ENCODE data around the gene NAXE. TPM values are rescaled to one million over a fixed set of nuclear protein-coding genes. Genes with fewer than 3 reads are reported as not detected.

Gene NAXE
- total and polyA plus RNA-seq, 2 of the 13 experiments (the other 11 are each of a cell fraction or from before 2014, with no cell fraction given), result 39.4 to 59.4 TPM

DNA sequence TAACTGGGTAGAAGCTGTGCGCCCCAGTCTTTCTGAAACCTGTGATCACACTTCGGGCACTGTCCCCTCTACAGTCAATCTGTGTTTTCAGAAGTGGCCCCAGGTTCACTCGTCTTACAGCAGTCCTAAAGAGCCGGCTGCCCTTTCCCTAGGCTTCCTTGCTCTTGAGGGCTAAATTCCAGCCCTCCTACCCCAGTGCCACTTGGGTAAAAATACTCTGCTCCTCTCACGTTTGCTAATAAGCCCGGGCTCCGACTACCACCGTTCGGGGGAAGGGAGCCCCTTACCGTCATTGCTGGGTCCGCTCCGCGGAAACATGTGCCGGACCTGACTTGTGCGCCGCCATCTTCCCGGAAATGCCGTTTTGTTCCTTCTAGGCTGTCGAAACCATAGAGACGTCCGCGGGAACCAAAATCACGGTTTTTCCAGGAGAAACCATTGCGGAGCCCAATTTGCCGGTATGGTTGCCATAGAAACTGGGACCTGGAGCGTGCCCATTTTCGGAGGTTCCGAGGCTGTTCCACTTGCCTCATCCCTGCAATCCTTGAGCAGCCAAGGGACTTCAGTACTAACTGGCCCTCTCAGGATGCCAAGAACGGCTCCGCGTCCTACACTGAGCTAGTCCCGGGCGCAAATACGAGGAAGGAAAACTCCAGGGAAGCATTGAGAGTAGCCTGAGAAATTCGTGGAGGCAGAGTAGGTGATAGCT, 9.7 kb downstream of the NAXE start, which contains the start of gene GPATCH4 (continued):
- TF ChIP-seq SUZ12 (IDR thresholded peaks at IDR 0.05; ENCODE audit: low read depth, low read length), result no peak
- TF ChIP-seq, protein P1, sequence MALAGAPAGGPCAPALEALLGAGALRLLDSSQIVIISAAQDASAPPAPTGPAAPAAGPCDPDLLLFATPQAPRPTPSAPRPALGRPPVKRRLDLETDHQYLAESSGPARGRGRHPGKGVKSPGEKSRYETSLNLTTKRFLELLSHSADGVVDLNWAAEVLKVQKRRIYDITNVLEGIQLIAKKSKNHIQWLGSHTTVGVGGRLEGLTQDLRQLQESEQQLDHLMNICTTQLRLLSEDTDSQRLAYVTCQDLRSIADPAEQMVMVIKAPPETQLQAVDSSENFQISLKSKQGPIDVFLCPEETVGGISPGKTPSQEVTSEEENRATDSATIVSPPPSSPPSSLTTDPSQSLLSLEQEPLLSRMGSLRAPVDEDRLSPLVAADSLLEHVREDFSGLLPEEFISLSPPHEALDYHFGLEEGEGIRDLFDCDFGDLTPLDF (CRISPR knock-in tag; IDR thresholded peaks at IDR 0.05), result 0 out of 2 replicates have a peak, but pooled peaks have one; percentile 24
- 0 out of 2 replicates have a peak, but pooled peaks have one; percentile 30 for TF ChIP-seq ZNF510 (CRISPR knock-in tag; IDR thresholded peaks at IDR 0.05; ENCODE audit: low read depth)
- 0 out of 2 replicates have a peak, but pooled peaks have one; percentile 49 for TF ChIP-seq FOXK1 (CRISPR knock-in tag; IDR thresholded peaks at IDR 0.05; ENCODE audit: borderline replicate concordance, low read depth)
- TF ChIP-seq HHEX (CRISPR knock-in tag; IDR thresholded peaks at IDR 0.05), result no peak
- TF ChIP-seq, protein P2, sequence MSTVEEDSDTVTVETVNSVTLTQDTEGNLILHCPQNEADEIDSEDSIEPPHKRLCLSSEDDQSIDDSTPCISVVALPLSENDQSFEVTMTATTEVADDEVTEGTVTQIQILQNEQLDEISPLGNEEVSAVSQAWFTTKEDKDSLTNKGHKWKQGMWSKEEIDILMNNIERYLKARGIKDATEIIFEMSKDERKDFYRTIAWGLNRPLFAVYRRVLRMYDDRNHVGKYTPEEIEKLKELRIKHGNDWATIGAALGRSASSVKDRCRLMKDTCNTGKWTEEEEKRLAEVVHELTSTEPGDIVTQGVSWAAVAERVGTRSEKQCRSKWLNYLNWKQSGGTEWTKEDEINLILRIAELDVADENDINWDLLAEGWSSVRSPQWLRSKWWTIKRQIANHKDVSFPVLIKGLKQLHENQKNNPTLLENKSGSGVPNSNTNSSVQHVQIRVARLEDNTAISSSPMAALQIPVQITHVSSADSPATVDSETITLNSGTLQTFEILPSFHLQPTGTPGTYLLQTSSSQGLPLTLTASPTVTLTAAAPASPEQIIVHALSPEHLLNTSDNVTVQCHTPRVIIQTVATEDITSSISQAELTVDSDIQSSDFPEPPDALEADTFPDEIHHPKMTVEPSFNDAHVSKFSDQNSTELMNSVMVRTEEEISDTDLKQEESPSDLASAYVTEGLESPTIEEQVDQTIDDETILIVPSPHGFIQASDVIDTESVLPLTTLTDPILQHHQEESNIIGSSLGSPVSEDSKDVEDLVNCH (CRISPR knock-in tag; IDR thresholded peaks at IDR 0.05), result no peak; the same call in 1 of the 2 replicates
- no peak for TF ChIP-seq TP53 (CRISPR knock-in tag; conservative IDR thresholded peaks at IDR 0.05)
- peak; percentile 35; the same call in 1 of the 2 replicates for TF ChIP-seq ZNF335 (CRISPR knock-in tag; IDR thresholded peaks at IDR 0.05)
- TF ChIP-seq ZNF33A (CRISPR knock-in tag; IDR thresholded peaks at IDR 0.05; ENCODE audit: borderline replicate concordance), result no peak
- TF ChIP-seq RNF2 (conservative IDR thresholded peaks at IDR 0.05; ENCODE audit: low read depth), result peak; percentile 70
- TF ChIP-seq, protein P3, sequence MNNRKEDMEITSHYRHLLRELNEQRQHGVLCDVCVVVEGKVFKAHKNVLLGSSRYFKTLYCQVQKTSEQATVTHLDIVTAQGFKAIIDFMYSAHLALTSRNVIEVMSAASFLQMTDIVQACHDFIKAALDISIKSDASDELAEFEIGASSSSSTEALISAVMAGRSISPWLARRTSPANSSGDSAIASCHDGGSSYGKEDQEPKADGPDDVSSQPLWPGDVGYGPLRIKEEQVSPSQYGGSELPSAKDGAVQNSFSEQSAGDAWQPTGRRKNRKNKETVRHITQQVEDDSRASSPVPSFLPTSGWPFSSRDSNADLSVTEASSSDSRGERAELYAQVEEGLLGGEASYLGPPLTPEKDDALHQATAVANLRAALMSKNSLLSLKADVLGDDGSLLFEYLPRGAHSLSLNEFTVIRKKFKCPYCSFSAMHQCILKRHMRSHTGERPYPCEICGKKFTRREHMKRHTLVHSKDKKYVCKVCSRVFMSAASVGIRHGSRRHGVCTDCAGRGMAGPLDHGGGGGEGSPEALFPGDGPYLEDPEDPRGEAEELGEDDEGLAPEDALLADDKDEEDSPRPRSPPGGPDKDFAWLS (CRISPR knock-in tag; IDR thresholded peaks at IDR 0.05; ENCODE audit: borderline replicate concordance), result no peak
- TF ChIP-seq, protein P4, sequence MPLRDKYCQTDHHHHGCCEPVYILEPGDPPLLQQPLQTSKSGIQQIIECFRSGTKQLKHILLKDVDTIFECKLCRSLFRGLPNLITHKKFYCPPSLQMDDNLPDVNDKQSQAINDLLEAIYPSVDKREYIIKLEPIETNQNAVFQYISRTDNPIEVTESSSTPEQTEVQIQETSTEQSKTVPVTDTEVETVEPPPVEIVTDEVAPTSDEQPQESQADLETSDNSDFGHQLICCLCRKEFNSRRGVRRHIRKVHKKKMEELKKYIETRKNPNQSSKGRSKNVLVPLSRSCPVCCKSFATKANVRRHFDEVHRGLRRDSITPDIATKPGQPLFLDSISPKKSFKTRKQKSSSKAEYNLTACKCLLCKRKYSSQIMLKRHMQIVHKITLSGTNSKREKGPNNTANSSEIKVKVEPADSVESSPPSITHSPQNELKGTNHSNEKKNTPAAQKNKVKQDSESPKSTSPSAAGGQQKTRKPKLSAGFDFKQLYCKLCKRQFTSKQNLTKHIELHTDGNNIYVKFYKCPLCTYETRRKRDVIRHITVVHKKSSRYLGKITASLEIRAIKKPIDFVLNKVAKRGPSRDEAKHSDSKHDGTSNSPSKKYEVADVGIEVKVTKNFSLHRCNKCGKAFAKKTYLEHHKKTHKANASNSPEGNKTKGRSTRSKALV (CRISPR knock-in tag; IDR thresholded peaks at IDR 0.05), result 0 out of 2 replicates have a peak, but pooled peaks have one; percentile 62
- TF ChIP-seq ZNF225 (CRISPR knock-in tag; IDR thresholded peaks at IDR 0.05), result no peak
- TF ChIP-seq ZNF543 (CRISPR knock-in tag; IDR thresholded peaks at IDR 0.05), result no peak
- TF ChIP-seq DNMT3B (CRISPR knock-in tag; conservative IDR thresholded peaks at IDR 0.05), result 0 out of 2 replicates have a peak, but pooled peaks have one; percentile 47
- TF ChIP-seq, protein P5, sequence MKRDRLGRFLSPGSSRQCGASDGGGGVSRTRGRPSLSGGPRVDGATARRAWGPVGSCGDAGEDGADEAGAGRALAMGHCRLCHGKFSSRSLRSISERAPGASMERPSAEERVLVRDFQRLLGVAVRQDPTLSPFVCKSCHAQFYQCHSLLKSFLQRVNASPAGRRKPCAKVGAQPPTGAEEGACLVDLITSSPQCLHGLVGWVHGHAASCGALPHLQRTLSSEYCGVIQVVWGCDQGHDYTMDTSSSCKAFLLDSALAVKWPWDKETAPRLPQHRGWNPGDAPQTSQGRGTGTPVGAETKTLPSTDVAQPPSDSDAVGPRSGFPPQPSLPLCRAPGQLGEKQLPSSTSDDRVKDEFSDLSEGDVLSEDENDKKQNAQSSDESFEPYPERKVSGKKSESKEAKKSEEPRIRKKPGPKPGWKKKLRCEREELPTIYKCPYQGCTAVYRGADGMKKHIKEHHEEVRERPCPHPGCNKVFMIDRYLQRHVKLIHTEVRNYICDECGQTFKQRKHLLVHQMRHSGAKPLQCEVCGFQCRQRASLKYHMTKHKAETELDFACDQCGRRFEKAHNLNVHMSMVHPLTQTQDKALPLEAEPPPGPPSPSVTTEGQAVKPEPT (CRISPR knock-in tag; IDR thresholded peaks at IDR 0.05; ENCODE audit: low read depth), result peak; percentile 79; the same call in 1 of the 2 replicates
- TF ChIP-seq ZNF766 (CRISPR knock-in tag; IDR thresholded peaks at IDR 0.05; ENCODE audit: borderline replicate concordance), result peak; percentile 79; the same call in 1 of the 2 replicates
- TF ChIP-seq ELF1 (CRISPR knock-in tag; IDR thresholded peaks at IDR 0.05), result peak; percentile 98
- peak; percentile 94 for TF ChIP-seq DMAP1 (CRISPR knock-in tag; IDR thresholded peaks at IDR 0.05)

Measured in HepG2 (cell line).